ENCODE results near the gene IVNS1ABP.

DNA sequence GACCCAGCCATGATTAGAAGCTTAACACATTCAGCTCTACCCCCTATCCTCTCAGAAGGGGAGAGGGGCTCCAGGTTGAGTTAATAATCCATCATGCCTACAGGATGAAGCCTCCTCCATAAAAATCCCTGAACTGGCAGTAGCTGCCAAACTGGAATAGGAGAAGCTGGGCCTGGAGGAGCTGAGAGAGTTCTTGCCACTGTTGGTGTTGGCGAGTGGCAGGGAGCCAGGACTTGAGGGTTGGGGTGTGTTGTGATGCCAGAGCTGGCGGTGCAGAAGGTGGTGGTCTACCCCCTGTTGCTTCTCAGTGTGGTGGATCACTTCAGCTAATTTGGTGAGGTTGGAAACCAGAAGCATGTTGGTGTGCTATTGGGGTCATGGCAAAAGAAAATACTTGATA lies 36.5 kb downstream of the IVNS1ABP start:
- TF ChIP-seq, protein P1, sequence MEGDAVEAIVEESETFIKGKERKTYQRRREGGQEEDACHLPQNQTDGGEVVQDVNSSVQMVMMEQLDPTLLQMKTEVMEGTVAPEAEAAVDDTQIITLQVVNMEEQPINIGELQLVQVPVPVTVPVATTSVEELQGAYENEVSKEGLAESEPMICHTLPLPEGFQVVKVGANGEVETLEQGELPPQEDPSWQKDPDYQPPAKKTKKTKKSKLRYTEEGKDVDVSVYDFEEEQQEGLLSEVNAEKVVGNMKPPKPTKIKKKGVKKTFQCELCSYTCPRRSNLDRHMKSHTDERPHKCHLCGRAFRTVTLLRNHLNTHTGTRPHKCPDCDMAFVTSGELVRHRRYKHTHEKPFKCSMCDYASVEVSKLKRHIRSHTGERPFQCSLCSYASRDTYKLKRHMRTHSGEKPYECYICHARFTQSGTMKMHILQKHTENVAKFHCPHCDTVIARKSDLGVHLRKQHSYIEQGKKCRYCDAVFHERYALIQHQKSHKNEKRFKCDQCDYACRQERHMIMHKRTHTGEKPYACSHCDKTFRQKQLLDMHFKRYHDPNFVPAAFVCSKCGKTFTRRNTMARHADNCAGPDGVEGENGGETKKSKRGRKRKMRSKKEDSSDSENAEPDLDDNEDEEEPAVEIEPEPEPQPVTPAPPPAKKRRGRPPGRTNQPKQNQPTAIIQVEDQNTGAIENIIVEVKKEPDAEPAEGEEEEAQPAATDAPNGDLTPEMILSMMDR (IDR thresholded peaks at IDR 0.05): no peak
- TF ChIP-seq EP300 (IDR thresholded peaks at IDR 0.05) (no peak), POLR2A (IDR thresholded peaks at IDR 0.05) (no peak)
